ENCODE data around the gene TSR1.
"Not testable (repeated sequence)": the region's sequence is repeated elsewhere in the genome, so short reads cannot be mapped to it uniquely, and the experiment has no call there.

Gene TSR1

GRCh38 chr17:2331303-2331702 lies 5.0 kb downstream of the TSR1 start:
- no peak overlapping the region for H3K4me3 ChIP-seq (ENCODE audit: low read depth, low read length)
- TF ChIP-seq CTCF (IDR thresholded peaks at IDR 0.05; ENCODE audit: insufficient read depth, low read depth, low read length, missing control alignments) = no peak
- DNase-seq (ENCODE audit: low read depth) = no peak

GRCh38 chr17:2323629-2324314 lies 12.5 kb downstream of the TSR1 start:
- no peak for DNase-seq (ENCODE audit: low read depth)
- no peak for TF ChIP-seq CTCF (IDR thresholded peaks at IDR 0.05; ENCODE audit: insufficient read depth, low read depth, low read length, missing control alignments)
- no peak overlapping the region for H3K4me3 ChIP-seq (ENCODE audit: low read depth, low read length)

GRCh38 chr17:2321399-2321798 lies 14.9 kb downstream of the TSR1 start:
- DNase-seq (ENCODE audit: low read depth) = no peak
- H3K4me3 ChIP-seq (ENCODE audit: low read depth, low read length) = no peak overlapping the region

GRCh38 chr17:2319051-2319450 lies 17.2 kb downstream of the TSR1 start:
- no peak for TF ChIP-seq CTCF (IDR thresholded peaks at IDR 0.05; ENCODE audit: insufficient read depth, low read depth, low read length, missing control alignments)
- no peak overlapping the region for H3K4me3 ChIP-seq (ENCODE audit: low read depth, low read length)
- no peak for DNase-seq (ENCODE audit: low read depth)

More at GRCh38 chr17:2321399-2321798, 14.9 kb downstream of the TSR1 start:
- no peak for TF ChIP-seq CTCF (IDR thresholded peaks at IDR 0.05; ENCODE audit: insufficient read depth, low read depth, low read length, missing control alignments)

- H3K4me3 ChIP-seq (ENCODE audit: low read depth, low read length) = no peak overlapping the region
- no peak for DNase-seq (ENCODE audit: low read depth)
- no peak for TF ChIP-seq CTCF (IDR thresholded peaks at IDR 0.05; ENCODE audit: insufficient read depth, low read depth, low read length, missing control alignments)
Measured at GRCh38 chr17:2317796-2318195, 18.5 kb downstream of the TSR1 start.

- H3K4me3 ChIP-seq (ENCODE audit: low read depth, low read length); DNase-seq (ENCODE audit: low read depth): not testable (repeated sequence)
Measured at GRCh38 chr17:2316916-2317205, 19.4 kb downstream of the TSR1 start.

- DNase-seq (ENCODE audit: low read depth) = no peak
- H3K4me3 ChIP-seq (ENCODE audit: low read depth, low read length) = no peak overlapping the region
- no peak for TF ChIP-seq CTCF (IDR thresholded peaks at IDR 0.05; ENCODE audit: insufficient read depth, low read depth, low read length, missing control alignments)
Measured at GRCh38 chr17:2312736-2313135, 23.5 kb downstream of the TSR1 start.

Data from GM12865 (cell line).